ENCODE measurements around the gene MAPK8IP3.

DNA sequence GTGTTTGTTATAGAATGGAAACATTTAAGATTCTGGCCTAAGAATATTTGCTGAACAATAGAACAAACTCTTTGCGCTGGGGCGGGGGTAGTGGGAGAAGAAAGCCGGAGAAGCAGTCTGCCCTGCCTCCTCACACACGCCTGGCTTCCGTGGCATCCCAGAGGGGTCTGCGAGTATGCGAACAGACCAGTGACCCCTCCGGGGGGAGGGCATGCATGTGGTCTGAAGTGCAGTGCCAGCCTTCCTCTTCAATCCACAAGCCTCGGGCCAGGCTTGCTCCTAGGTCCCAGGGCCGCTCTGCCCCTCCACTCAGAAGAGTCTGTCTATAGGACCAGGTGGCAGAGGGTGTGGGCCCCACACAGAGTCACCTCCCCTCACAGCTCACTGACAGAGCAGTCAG lies 101.6 kb downstream of the MAPK8IP3 start:
- no peak for TF ChIP-seq CTCF (IDR thresholded peaks at IDR 0.05)
- no peak for TF ChIP-seq ZFX (IDR thresholded peaks at IDR 0.05; ENCODE audit: borderline replicate concordance)

Measured in 22Rv1 (cell line).